ENCODE measurements around the gene SMIM33. TPM values are rescaled to one million over a fixed set of nuclear protein-coding genes. Genes with fewer than 3 reads are reported as not detected.

The SMIM33 gene
- total RNA-seq, 2 experiments from 2014 or later, result 1.1 to 1.2 TPM

DNA sequence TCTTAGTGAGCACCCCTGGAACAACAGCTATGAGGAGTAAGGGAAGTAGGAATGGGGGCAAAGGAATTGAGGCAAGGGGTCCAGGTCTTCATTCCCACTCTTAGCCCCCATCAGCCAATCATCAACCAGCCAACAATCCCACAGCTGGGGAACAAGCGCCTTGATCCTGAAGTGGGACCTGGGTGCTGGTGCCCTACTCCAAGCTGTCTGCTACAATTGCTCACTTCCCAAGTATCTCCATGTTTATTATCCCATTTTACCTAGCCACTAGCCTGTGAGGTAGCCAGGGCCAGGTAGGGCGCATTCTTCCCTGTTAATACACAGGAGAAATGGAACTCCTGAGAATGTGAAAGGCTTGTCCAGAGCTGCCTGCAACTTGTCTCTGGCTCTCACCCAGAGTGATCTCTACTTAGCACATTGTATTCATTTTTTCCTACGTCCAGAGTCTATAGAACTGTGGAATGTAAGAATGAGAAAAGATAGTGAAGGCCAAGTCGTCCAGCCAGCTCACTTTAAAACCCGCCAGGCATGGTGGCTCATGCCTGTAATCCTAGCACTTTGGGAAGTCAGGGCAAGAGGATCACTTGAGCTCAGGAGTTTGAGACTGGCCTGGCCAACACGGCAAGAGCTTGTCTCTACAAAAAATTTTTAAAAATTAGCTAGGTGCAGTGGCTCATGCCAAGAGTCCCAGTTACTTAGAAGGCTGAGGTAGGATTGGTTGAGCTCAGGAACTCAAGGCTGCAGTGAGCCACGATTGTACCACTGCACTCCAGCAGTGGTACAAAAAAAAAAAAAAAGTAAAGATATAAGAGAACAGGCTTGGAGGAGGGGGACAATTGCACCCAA, 25.3 kb upstream of the SMIM33 start:
- peaks cover 9% of the 10 kb centered on the region for H3K36me3 Mint-ChIP-seq (ENCODE audit: low read depth)
- no peak overlapping the region for H3K27ac Mint-ChIP-seq
- peaks cover 71% of the 10 kb centered on the region for H3K4me1 Mint-ChIP-seq
- H3K27me3 Mint-ChIP-seq, result no peaks in the 10 kb centered on the region
- H3K9me3 Mint-ChIP-seq, result peaks cover 5% of the 10 kb centered on the region
- CTCF ChIA-PET, result interaction anchor here (1.0 to 2.2 kb wide), 8 partner anchors 10 to 191 kb away, joined by 3 to 14 read pairs (median 4); no protein-coding TSS in a partner anchor
- POLR2A ChIA-PET, result no interaction called here
- no peak overlapping the region for H3K4me3 Mint-ChIP-seq
- DNase-seq, result no peak

DNA sequence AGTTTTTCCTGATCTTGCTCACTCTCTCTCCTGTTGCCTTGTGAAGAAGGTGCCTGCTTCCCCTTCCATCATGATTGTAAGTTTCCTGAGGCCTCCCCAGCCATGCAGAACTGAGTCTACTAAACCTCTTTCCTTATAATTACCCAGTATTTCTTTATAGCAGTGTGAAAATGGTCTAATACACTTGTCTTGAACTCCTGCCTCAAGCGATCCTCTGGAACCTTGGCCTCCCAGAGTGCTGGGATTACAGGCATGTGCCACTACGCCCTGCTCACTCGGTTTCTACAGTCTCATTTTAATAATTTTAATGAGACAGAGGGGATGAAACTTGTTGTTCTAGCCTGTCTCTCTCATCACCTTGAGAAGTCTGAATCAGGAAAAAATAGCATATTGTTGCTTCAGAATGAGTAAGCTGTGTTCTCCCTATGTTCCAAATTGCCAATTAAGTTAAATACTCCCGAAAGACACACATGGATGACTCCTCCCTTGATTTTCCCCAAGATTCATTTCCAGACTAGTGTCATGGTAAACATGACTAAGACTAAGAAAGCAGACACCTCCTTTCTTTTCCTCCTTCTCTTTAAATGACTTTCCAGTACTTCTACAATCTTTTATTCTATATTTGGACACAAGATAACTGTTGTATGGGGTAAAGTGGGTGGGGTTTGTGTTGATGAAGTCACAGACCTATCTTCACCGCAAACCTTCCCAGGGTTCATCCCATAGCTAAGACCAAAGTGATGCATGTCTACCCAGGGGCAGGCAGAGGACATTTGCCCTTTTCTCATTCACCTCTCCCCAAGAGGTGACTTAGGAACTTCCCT, 23.6 kb upstream of the SMIM33 start:
- no peak for DNase-seq
- Mint-ChIP-seq H3K27ac (peak overlapping the region; percentile 63), H3K4me3 (no peak overlapping the region), H3K36me3 (ENCODE audit: low read depth) (peaks cover 9% of the 10 kb centered on the region), H3K9me3 (peaks cover 5% of the 10 kb centered on the region), H3K27me3 (no peaks in the 10 kb centered on the region), H3K4me1 (peaks cover 62% of the 10 kb centered on the region)
- CTCF ChIA-PET, result interaction anchor here (1.3 to 2.6 kb wide), 3 partner anchors 9 to 35 kb away, joined by 3 to 13 read pairs (median 5); partner anchors contain the start of gene DNAJC18
- POLR2A ChIA-PET, result interaction anchor here (0.6 kb wide), 1 partner anchor 42 kb away, joined by 3 read pairs; no protein-coding TSS in a partner anchor

DNA sequence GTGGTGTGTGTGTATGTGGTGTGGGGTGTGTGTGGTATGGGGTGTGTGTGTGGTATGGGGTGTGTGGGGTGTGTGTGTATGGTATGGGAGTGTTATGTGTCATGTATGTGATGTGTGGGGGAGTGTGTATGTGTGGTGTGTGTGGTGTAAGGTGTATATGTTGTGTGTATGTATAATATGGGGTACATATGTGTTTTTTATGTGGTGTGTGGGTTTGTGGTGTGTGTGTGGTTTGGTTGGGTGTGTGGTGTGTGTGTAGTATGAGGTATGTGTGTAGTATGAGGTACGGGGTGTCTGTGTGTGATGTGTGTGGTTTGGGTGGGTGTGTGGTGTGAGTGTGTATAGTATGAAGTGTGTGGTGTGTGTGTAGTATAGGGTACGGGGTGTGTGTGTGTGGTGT, 19.6 kb upstream of the SMIM33 start:
- H3K4me3 Mint-ChIP-seq, result no peak overlapping the region
- H3K9me3 Mint-ChIP-seq, result peaks cover 5% of the 10 kb centered on the region
- CTCF ChIA-PET, result interaction anchor here (0.8 to 1.5 kb wide), 3 partner anchors 14 to 47 kb away, joined by 3 to 5 read pairs (median 3); partner anchors contain the start of gene SPATA24
- H3K4me1 Mint-ChIP-seq, result peaks cover 54% of the 10 kb centered on the region
- no peak overlapping the region for H3K27ac Mint-ChIP-seq
- H3K27me3 Mint-ChIP-seq, result no peaks in the 10 kb centered on the region
- H3K36me3 Mint-ChIP-seq (ENCODE audit: low read depth), result peaks cover 9% of the 10 kb centered on the region
- no peak for DNase-seq
- POLR2A ChIA-PET, result no interaction called here

DNA sequence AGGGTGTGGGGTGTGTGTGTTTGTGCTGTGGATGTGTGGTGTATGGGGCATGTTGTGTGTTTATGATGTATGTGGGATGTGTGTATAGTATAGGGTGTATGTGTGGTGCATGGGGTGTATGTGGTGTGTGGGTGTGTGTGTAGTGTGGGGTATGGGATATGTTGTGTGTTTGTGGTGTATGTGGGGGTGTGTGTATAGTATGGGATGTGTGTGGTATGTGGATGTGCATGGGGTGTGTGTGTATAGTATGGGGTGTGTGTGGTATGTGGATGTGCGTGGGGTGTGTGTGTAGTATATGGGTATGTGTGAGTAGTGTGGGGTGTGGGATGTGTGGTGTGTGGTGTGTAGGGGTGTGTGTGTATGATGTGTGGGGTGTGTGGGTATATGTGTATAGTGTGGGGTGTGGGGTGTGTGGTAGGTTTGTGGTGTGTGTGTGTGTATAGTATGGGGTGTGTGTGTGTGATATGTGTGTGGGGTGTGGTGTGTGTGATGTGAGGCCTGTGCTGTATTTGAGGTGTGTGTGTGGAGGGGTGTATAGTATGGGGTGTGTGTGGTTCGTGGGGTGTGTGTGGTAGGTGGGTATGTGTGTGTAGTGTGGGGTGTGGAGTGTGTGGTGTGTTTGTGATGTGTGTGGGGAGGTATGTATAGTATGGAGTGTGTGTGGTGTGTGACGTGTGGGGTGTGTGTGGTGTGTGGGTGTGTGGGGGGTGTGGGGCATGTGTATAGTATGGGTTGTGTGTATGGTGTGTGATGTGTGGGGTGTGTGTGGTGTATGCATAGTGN, 18.7 kb upstream of the SMIM33 start:
- peaks cover 4% of the 10 kb centered on the region for H3K9me3 Mint-ChIP-seq
- peaks cover 52% of the 10 kb centered on the region for H3K4me1 Mint-ChIP-seq
- no peak overlapping the region for H3K4me3 Mint-ChIP-seq
- H3K27ac Mint-ChIP-seq, result no peak overlapping the region
- no peak for DNase-seq
- H3K36me3 Mint-ChIP-seq (ENCODE audit: low read depth), result peaks cover 6% of the 10 kb centered on the region
- CTCF ChIA-PET, result no interaction called here
- POLR2A ChIA-PET, result no interaction called here
- no peaks in the 10 kb centered on the region for H3K27me3 Mint-ChIP-seq

DNA sequence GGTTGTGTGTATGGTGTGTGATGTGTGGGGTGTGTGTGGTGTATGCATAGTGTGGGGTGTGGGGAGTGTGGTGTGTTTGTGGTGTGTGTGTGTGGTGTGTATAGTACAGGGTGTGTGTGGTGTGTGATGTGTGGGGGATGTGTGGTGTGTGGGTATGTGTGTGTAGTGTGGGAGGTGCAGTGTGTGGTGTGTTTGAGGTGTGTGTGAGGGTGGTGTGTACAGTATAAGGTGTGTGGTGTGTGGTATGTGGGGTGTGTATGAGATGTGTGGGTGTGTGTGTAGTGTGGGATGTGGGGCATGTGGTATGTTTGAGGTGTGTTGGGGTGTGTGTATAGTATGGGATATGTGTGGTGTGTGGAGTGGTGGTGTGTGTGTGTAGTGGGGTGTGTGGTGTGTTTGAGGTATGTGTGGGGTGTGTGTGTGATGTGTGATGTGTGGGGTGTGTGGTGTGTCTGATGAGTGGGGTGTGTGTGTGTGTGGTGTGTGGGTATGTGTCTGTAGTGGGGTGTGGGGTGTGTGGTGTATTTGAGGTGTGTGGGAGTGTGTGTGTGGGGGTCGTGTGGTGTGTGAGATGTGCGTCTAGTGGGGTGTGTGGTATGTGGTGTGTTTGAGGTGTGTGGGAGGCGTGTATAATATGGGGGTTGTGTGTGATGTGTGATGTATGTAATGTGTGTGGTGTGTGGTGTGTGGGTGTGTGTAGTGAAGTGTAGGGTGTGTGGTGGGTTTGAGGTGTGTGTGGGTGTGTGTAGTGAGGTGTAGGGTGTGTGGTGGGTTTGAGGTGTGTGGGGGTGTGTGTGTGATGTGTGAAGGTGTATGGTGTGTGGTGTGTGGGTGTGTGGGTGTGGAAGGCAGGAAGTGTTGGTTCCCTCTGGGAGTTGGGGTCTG, 16.9 kb upstream of the SMIM33 start:
- H3K4me3 Mint-ChIP-seq, result no peak overlapping the region
- H3K4me1 Mint-ChIP-seq, result peaks cover 49% of the 10 kb centered on the region
- H3K36me3 Mint-ChIP-seq (ENCODE audit: low read depth), result peaks cover 2% of the 10 kb centered on the region

DNA sequence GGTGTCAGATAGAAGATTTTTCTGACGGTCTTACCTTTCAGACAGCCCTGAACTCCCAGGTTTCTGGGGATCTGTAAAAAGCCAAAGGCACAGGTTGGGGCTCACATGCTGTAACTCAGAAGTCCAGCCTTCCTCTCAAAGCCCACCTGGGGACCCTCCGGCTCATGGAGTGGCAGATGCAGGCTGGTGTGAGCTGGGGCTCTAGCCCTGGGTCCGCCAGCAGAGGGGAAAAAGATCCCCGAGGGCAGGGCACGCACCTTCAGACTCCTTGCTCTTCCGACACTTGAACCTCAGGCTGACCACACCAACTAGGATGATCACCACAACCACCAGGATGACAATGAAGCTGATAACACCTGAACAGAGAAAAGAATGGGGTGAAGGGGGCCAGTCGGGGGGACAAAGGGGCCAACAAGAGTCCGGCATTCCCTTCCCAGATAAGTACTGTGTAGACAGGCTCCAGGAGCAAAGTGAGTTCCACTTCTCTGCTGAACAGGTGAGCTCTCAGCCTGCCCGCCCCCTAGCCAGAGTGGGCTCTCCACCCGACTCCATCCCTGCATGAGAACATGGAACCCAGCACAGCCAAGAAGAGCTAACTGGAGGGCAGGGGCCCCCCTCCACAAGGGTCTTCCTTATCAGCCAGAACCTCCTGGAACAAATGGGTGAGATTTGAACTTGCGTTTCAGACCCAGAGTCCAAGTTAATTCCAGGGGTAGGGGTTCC, 16.1 kb upstream of the SMIM33 start:
- Mint-ChIP-seq H3K4me1 (peaks cover 55% of the 10 kb centered on the region), H3K9me3 (no peaks in the 10 kb centered on the region), H3K36me3 (ENCODE audit: low read depth) (no peaks in the 10 kb centered on the region), H3K27me3 (no peaks in the 10 kb centered on the region), H3K27ac (peak overlapping the region; percentile 77), H3K4me3 (no peak overlapping the region)
- POLR2A ChIA-PET, result no interaction called here
- DNase-seq, result no peak
- CTCF ChIA-PET, result interaction anchor here (1.0 to 4.6 kb wide), 6 partner anchors 9 to 34 kb away, joined by 3 to 14 read pairs (median 4); partner anchors contain the start of genes DNAJC18 and SMIM33

More for the DNA sequence above, 16.9 kb upstream of the SMIM33 start:
- Mint-ChIP-seq H3K9me3 (peaks cover 2% of the 10 kb centered on the region), H3K27me3 (no peaks in the 10 kb centered on the region), H3K27ac (peak overlapping the region; percentile 7)
- POLR2A ChIA-PET, result no interaction called here
- CTCF ChIA-PET, result interaction anchor here (1.0 to 2.7 kb wide), 4 partner anchors 15 to 33 kb away, joined by 3 to 11 read pairs (median 4); partner anchors contain the start of genes DNAJC18 and SMIM33
- DNase-seq, result no peak

DNA sequence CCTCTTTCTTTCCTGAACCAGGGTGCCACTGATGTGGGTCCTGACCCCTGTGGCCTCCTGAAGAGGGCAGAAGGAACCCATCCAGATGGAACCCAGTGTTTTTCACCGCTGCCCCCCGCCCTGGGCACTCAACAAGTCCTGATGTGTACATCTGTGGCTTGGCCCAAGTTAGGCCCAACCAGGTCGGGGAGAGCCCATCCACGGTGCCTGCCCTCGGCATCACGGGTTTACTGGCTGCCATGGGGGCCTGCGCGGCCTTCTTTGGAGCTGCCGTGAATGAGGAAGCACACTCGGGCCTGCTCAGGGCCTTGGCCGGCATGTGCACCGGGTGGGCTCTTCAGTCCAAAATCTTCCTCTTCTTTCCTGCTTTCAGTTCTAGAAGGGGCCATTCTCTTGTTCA, 14.0 kb upstream of the SMIM33 start:
- no peak overlapping the region for H3K4me3 Mint-ChIP-seq
- no peaks in the 10 kb centered on the region for H3K36me3 Mint-ChIP-seq (ENCODE audit: low read depth)
- no peaks in the 10 kb centered on the region for H3K27me3 Mint-ChIP-seq
- H3K9me3 Mint-ChIP-seq, result no peaks in the 10 kb centered on the region
- ChIA-PET POLR2A (no interaction called here), CTCF (interaction anchor here (1.1 to 4.6 kb wide), 4 partner anchors 11 to 34 kb away, joined by 3 to 14 read pairs (median 8); partner anchors contain the start of genes DNAJC18 and SMIM33)
- peak overlapping the region; percentile 92 for H3K27ac Mint-ChIP-seq
- H3K4me1 Mint-ChIP-seq, result peaks cover 74% of the 10 kb centered on the region
- no peak for DNase-seq

DNA sequence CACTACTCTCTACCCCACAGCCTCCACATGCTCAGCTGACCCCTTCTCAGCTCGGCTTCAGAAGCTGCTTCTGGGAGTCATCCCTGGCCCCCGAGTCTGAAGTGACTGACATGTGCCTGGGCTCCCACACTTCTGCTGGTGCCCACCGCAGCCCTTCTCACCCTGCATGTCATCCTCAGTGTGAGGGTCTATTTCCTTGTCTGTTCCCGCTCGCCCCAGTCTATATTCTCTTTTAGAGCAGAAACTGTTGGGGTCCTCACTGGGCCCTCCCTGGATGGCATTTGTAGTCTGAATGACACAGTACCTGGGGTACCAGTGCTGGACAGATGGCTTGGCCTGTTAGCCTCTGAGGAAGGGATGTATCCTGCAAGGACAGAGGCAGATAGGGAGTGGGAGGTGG, 13.6 kb upstream of the SMIM33 start:
- ChIA-PET CTCF (interaction anchor here (0.7 to 4.6 kb wide), 6 partner anchors 12 to 65 kb away, joined by 3 to 14 read pairs (median 5); partner anchors contain the start of genes SMIM33 and STING1), POLR2A (no interaction called here)
- H3K27ac Mint-ChIP-seq, result peak overlapping the region; percentile 92
- no peaks in the 10 kb centered on the region for H3K27me3 Mint-ChIP-seq
- no peaks in the 10 kb centered on the region for H3K9me3 Mint-ChIP-seq
- no peaks in the 10 kb centered on the region for H3K36me3 Mint-ChIP-seq (ENCODE audit: low read depth)
- peaks cover 74% of the 10 kb centered on the region for H3K4me1 Mint-ChIP-seq
- no peak for DNase-seq
- no peak overlapping the region for H3K4me3 Mint-ChIP-seq

DNA sequence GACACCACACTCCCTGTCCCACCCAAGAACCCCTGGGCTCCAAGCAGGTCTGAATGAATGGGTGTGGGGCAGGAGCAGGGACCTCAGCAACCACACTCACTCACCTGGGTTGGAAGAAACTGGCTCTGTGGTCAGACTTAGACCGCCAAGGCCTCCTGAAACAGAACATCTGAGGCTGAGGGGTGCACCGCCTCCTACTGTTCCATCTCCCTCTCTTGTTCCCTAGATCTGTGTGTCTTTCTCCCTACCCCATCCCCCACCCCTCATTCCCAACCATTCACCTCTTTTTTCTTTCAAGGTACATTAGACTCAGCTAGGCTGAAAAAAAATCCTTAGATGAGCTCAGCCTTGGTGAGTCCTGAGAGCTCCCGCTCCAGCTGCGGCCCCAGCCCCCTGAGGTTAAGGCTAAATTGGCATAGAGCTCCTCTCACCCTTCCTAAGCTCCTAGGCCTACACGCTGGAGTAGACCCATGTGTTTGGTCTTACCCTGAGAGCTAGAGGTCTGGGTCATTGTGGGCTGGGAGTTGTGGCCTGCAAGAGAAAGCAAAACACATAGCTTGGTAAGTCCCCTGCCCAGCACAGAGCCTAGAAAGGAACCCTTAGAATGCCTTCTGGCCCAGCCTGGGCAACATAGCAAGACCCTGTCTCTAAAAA, 13.0 kb upstream of the SMIM33 start:
- ChIA-PET POLR2A (no interaction called here), CTCF (interaction anchor here (0.7 to 4.6 kb wide), 9 partner anchors 11 to 66 kb away, joined by 3 to 14 read pairs (median 4); partner anchors contain the start of genes DNAJC18 and STING1)
- H3K4me3 Mint-ChIP-seq, result no peak overlapping the region
- H3K9me3 Mint-ChIP-seq, result no peaks in the 10 kb centered on the region
- H3K27ac Mint-ChIP-seq, result peak overlapping the region; percentile 92
- H3K36me3 Mint-ChIP-seq (ENCODE audit: low read depth), result no peaks in the 10 kb centered on the region
- no peaks in the 10 kb centered on the region for H3K27me3 Mint-ChIP-seq
- H3K4me1 Mint-ChIP-seq, result peaks cover 74% of the 10 kb centered on the region
- no peak for DNase-seq

DNA sequence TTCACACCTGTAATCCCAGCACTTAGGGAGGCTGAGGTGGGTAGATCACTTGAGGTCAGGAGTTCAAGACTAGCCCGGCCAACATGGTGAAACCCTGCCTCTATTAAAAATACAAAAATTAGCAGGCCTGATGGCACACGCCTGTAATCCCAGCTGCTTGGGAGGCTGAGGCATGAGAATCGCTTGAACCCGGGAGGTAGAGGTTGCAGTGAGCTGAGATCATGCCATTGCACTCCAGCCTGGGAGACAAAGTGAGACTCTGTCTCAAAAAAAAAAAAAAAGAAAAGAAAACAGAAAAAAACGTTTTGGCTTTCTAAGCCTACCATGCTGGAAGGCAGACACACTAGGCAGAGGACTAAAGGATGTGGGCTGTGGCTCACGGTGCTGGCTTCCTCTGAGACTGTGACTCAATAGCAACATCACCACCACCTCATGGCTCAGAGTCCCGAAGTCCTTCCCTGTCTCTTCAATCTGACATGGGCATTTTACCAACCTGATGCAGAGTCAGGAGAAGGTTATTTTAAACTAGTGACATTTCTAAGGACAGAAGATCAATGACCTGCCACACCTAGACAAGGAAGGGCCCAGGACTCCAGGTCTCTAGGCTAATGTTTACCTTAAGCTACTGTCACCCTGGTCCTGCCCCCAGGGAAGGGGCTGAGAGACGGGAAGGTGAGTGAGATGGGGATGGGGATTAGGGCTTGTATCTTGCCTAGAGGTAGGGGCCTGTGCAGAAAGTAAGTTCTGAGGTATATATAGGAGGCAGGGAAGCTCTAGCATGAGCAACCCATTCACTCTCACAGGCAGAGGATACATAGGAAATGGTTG, 12.0 kb upstream of the SMIM33 start:
- H3K27me3 Mint-ChIP-seq, result no peaks in the 10 kb centered on the region
- peak; percentile 89 for DNase-seq
- no peaks in the 10 kb centered on the region for H3K36me3 Mint-ChIP-seq (ENCODE audit: low read depth)
- peaks cover 71% of the 10 kb centered on the region for H3K4me1 Mint-ChIP-seq
- H3K4me3 Mint-ChIP-seq, result peak overlapping the region; percentile 58
- no peaks in the 10 kb centered on the region for H3K9me3 Mint-ChIP-seq
- POLR2A ChIA-PET, result interaction anchor here (0.6 kb wide), 1 partner anchor 140 kb away, joined by 3 read pairs; no protein-coding TSS in a partner anchor
- peak overlapping the region; percentile 92 for H3K27ac Mint-ChIP-seq
- CTCF ChIA-PET, result interaction anchor here (0.7 to 4.6 kb wide), 12 partner anchors 10 to 59 kb away, joined by 3 to 14 read pairs (median 4); partner anchors contain the start of genes DNAJC18 and STING1
